ENCODE measurements around the gene MYL5.
"Not testable (repeated sequence)": the region's sequence is repeated elsewhere in the genome, so short reads cannot be mapped to it uniquely, and the experiment has no call there.

MYL5 gene

DNA sequence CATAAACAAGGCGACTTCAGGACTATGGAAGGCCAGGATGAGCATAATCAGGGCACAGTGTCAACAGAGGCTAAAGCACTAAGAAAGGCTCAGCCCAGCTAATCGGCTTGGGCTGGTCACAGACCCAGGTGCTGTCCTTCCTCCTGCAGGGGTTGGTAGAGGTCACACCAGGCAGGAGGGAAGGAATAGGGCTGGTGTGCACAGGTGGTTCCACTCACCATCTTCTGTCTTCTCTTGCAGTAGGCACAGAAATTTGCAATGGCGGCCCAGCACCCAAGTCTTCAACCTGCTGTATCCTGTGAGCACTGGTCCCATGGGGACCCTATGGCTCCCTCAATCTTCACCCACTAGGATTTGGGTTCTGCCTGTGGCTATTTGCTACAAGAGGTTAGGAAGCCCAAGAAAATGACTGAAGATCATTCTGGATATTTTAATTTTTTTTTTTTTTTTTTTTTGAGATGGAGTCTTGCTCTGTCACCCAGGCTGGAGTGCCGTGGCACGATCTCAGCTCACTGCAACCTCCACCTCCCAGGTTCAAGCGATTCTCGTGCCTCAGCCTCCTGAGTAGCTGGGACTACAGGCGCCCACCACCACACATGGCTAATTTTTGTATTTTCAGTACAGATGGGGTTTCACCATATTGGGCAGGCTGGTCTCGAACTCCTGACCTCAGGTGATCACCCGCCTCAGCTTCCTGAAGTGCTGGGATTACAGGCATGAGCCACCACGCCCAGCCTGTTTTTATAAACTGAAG, 4.4 kb upstream of the MYL5 start:
- H3K4me3 ChIP-seq (ENCODE audit: control insufficient read depth in 1 of 7, extremely low read depth in 1 of 7, insufficient read depth in 4 of 7, low read depth in 2 of 7, low read length in 6 of 7); H3K27me3 ChIP-seq (replicated peaks in 2 of 5; ENCODE audit: control insufficient read depth in 4 of 5, insufficient read depth in 5 of 5, low read length in 4 of 5); H3K9me3 ChIP-seq (ENCODE audit: control extremely low read depth in 1 of 5, control insufficient read depth in 4 of 5, insufficient read depth in 2 of 5, low read depth in 1 of 5, low read length in 4 of 5); POLR2A ChIA-PET; DNase-seq; CTCF ChIA-PET; H3K27ac ChIP-seq (ENCODE audit: insufficient read depth in 1 of 2, low read depth in 1 of 2, low read length in 2 of 2, poor library complexity in 1 of 2, severe bottlenecking in 2 of 2): not testable (repeated sequence)
- 97% methylated on average over 9 of the region's 11 CpGs for WGBS (ENCODE audit: insufficient coverage)
- H3K36me3 ChIP-seq (ENCODE audit: control insufficient read depth in 4 of 4, insufficient read depth in 4 of 4, low read length in 3 of 4), result peaks cover 4 to 26% (median 16%) of the 10 kb centered on the region in 4 experiments
- peaks cover 0 to 20% (median 12%) of the 10 kb centered on the region in 4 experiments for H3K4me1 ChIP-seq (ENCODE audit: control extremely low read depth in 1 of 4, control insufficient read depth in 4 of 4, insufficient read depth in 4 of 4, low read length in 3 of 4)

DNA sequence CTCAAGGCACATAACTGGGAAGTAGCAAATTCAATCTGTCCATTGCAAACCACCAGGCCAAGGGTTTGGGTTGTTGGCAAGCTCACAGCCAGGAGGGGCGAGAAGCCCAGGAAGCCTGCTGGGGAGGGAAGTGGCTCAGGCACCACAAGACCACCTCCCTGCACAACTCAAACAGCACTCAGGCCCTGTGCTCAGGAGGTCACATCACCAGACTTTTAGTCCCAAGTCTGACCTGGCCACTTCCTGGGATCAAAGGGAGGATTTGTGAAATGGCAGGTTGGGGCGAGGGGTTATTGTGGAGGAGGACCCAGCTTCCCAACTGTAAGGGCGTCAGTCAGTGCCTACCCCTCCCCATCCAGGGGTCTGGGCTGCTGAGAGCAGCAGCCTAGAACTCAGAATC, 2.6 kb upstream of the MYL5 start:
- Histone ChIP-seq H3K9me3 (ENCODE audit: control extremely low read depth in 1 of 5, control insufficient read depth in 4 of 5, insufficient read depth in 2 of 5, low read depth in 1 of 5, low read length in 4 of 5) (no peaks in the 10 kb centered on the region), H3K27me3 (replicated peaks in 2 of 5; ENCODE audit: control insufficient read depth in 4 of 5, insufficient read depth in 5 of 5, low read length in 4 of 5) (no peaks in the 10 kb centered on the region), H3K36me3 (ENCODE audit: control insufficient read depth in 4 of 4, insufficient read depth in 4 of 4, low read length in 3 of 4) (peaks cover 4 to 26% (median 16%) of the 10 kb centered on the region in 4 experiments), H3K27ac (ENCODE audit: insufficient read depth in 1 of 2, low read depth in 1 of 2, low read length in 2 of 2, poor library complexity in 1 of 2, severe bottlenecking in 2 of 2) (no peak overlapping the region), H3K4me1 (ENCODE audit: control extremely low read depth in 1 of 4, control insufficient read depth in 4 of 4, insufficient read depth in 4 of 4, low read length in 3 of 4) (peaks cover 0 to 32% (median 19%) of the 10 kb centered on the region in 4 experiments), H3K4me3 (ENCODE audit: control insufficient read depth in 1 of 7, extremely low read depth in 1 of 7, insufficient read depth in 4 of 7, low read depth in 2 of 7, low read length in 6 of 7) (no peak overlapping the region)
- 100% methylated on average over 1 of the region's 3 CpGs for WGBS (ENCODE audit: insufficient coverage)
- no peak for DNase-seq
- CTCF ChIA-PET, result interaction anchor here (0.7 to 2.2 kb wide), 3 partner anchors 9 to 70 kb away, joined by 3 to 5 read pairs (median 3); no protein-coding TSS in a partner anchor
- POLR2A ChIA-PET, result no interaction called here

DNA sequence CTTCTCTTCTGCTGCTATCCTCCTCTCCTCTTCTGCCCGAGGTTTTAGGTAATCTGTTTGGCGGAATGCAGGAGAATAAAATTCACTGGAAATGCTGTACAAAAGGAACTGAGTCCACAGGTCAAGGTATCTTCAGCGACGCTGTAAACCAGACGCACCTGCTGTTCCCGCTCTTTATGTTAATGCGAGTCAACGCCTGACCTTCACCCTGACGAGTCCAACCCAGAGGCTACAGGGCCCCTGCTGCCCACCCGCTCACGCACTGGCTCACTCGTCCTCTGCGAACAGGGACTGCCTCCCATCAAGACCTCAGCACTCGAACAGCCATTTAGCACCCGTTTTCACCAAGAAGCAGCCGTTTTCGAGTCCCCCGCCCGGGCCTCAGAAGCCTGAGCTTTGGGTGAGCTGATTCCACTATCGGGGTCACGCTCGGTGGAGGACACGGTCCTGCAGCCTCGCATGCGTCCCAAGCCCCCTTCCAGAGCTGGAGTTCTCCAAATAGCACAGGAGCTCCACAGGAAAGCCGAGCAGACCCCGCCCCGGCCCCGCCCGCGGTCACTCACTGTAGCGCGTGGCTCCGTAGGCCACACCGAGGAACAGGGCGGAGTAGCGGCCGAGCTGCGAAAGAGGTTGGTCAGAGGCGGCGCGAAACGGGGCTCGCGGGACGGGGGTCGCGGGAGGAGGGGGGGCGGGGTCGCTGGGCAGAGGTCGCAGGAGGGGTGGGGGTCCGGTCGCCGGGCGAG, 822 bp upstream of the MYL5 start:
- peak overlapping the region; percentile 53 to 93 (median 70) for H3K4me3 ChIP-seq (ENCODE audit: control insufficient read depth in 1 of 7, extremely low read depth in 1 of 7, insufficient read depth in 4 of 7, low read depth in 2 of 7, low read length in 6 of 7)
- H3K4me1 ChIP-seq (ENCODE audit: control extremely low read depth in 1 of 4, control insufficient read depth in 4 of 4, insufficient read depth in 4 of 4, low read length in 3 of 4), result peaks cover 0 to 32% (median 19%) of the 10 kb centered on the region in 4 experiments
- H3K9me3 ChIP-seq (ENCODE audit: control extremely low read depth in 1 of 5, control insufficient read depth in 4 of 5, insufficient read depth in 2 of 5, low read depth in 1 of 5, low read length in 4 of 5), result no peaks in the 10 kb centered on the region
- CTCF ChIA-PET, result interaction anchor here (0.9 to 2.6 kb wide), 7 partner anchors 8 to 430 kb away, joined by 3 to 8 read pairs (median 4); no protein-coding TSS in a partner anchor
- WGBS (ENCODE audit: insufficient coverage), result 12% methylated on average over 49 of the region's 55 CpGs
- H3K36me3 ChIP-seq (ENCODE audit: control insufficient read depth in 4 of 4, insufficient read depth in 4 of 4, low read length in 3 of 4), result peaks cover 4 to 26% (median 16%) of the 10 kb centered on the region in 4 experiments
- H3K27ac ChIP-seq (ENCODE audit: insufficient read depth in 1 of 2, low read depth in 1 of 2, low read length in 2 of 2, poor library complexity in 1 of 2, severe bottlenecking in 2 of 2), result peak overlapping the region in 1 of 2 experiments; percentile 73
- POLR2A ChIA-PET, result interaction anchor here (0.6 kb wide), 1 partner anchor 18 kb away, joined by 4 read pairs; no protein-coding TSS in a partner anchor
- DNase-seq, result no peak
- no peaks in the 10 kb centered on the region for H3K27me3 ChIP-seq (replicated peaks in 2 of 5; ENCODE audit: control insufficient read depth in 4 of 5, insufficient read depth in 5 of 5, low read length in 4 of 5)

DNA sequence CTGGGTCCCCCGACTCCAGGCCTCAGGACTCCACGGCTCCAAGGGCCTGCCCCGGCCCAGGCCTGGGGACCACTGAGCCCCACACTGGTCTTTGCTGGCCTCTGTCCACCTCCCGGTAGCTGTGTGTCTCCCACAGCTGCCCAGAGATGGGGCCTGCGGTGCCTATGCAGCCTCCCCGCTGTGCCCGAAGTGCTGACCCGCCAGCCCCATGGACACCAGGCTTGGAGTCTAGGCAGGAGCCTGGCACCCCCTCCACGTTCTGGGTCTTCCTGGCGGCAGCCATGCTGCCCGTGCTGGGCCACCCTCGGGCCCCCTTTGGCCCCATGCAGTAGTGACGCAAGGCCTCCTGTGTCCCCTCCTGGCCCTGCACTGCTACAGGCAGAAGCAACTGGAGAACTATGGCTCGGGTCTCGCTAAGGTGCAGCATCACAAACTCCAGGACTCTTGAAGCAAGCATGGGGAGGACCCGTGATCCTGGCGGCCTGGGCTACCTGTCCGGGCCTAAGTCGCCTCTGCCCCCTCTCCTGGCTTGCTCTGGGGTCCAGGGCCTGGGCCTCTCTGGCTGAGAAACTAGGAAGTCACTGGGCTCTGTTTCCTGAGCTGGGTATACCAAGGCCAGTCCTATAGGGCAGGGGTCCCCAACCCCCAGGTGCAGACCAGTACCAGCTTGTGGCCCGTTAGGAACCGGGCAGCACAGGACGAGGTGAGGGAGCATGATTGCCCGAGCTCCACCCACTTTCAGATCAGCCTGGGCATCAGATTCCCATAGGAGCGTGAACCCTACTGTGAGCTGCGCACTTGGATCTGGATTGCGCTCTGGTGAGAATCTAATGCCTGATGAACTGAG, 917 bp downstream of the MYL5 start:
- peak in 2 of 3 donors; percentile 54 to 68 for DNase-seq
- peaks cover 0 to 32% (median 21%) of the 10 kb centered on the region in 4 experiments for H3K4me1 ChIP-seq (ENCODE audit: control extremely low read depth in 1 of 4, control insufficient read depth in 4 of 4, insufficient read depth in 4 of 4, low read length in 3 of 4)
- WGBS (ENCODE audit: insufficient coverage), result 68% methylated on average over 25 of the region's 26 CpGs
- H3K9me3 ChIP-seq (ENCODE audit: control extremely low read depth in 1 of 5, control insufficient read depth in 4 of 5, insufficient read depth in 2 of 5, low read depth in 1 of 5, low read length in 4 of 5), result no peaks in the 10 kb centered on the region
- CTCF ChIA-PET, result interaction anchor here (0.5 to 2.6 kb wide), 5 partner anchors 10 to 161 kb away, joined by 3 to 6 read pairs (median 3); no protein-coding TSS in a partner anchor
- H3K27me3 ChIP-seq (replicated peaks in 2 of 5; ENCODE audit: control insufficient read depth in 4 of 5, insufficient read depth in 5 of 5, low read length in 4 of 5), result no peaks in the 10 kb centered on the region
- peak overlapping the region; percentile 92 to 94 for H3K27ac ChIP-seq (ENCODE audit: insufficient read depth in 1 of 2, low read depth in 1 of 2, low read length in 2 of 2, poor library complexity in 1 of 2, severe bottlenecking in 2 of 2)
- peak overlapping the region; percentile 65 to 93 (median 84) for H3K4me3 ChIP-seq (ENCODE audit: control insufficient read depth in 1 of 7, extremely low read depth in 1 of 7, insufficient read depth in 4 of 7, low read depth in 2 of 7, low read length in 6 of 7)
- POLR2A ChIA-PET, result no interaction called here
- peaks cover 4 to 24% (median 16%) of the 10 kb centered on the region in 4 experiments for H3K36me3 ChIP-seq (ENCODE audit: control insufficient read depth in 4 of 4, insufficient read depth in 4 of 4, low read length in 3 of 4)

DNA sequence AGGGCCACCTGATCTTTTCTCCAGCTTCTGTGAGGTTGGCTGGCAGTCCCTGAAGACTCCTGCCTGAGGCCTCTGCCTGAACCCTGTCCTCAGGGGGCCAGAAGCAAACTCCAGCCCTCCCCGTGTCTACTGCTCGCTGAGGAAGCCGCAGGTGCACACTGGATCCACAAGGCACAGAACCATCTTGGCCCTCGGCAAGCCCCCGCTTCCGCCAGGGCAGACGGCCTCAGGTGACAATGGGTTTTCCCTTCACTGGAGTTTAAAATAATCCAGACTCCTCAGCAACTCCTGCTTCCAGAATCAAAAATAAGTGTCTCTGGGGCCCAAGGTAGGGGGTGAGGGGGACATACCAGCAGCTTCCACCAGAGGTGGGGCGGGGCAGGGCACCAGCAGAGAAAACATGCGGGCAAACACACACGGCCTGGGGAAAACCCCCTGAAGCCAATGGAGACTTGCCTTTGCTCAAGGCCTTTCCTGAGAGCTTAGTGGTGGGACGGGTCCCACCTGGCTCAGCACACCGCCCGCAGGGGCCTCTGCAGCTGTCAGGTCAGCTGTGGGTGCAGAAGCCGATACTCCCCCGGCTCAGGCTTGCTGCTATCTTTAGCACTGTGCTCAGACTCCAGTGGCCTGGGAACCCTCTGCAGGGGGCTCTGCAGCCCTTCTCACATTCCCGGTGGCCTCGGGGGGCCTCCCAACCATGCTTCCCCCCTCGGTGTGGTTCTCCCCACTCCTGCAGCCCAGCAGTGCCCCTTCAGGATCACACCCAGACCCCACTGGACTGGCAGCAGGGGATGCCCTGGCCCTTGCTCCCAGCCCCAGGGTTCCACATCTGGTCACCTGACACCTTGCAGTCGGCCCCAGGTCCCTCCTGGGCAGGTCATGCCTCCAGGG, 1.9 kb downstream of the MYL5 start:
- DNase-seq, result peak in 1 of 3 donors; percentile 42
- H3K4me3 ChIP-seq (ENCODE audit: control insufficient read depth in 1 of 7, extremely low read depth in 1 of 7, insufficient read depth in 4 of 7, low read depth in 2 of 7, low read length in 6 of 7), result no peak overlapping the region
- H3K9me3 ChIP-seq (ENCODE audit: control extremely low read depth in 1 of 5, control insufficient read depth in 4 of 5, insufficient read depth in 2 of 5, low read depth in 1 of 5, low read length in 4 of 5), result no peaks in the 10 kb centered on the region
- H3K27me3 ChIP-seq (replicated peaks in 2 of 5; ENCODE audit: control insufficient read depth in 4 of 5, insufficient read depth in 5 of 5, low read length in 4 of 5), result no peaks in the 10 kb centered on the region
- 82% methylated on average over 11 of the region's 19 CpGs for WGBS (ENCODE audit: insufficient coverage)
- peaks cover 0 to 38% (median 30%) of the 10 kb centered on the region in 4 experiments for H3K4me1 ChIP-seq (ENCODE audit: control extremely low read depth in 1 of 4, control insufficient read depth in 4 of 4, insufficient read depth in 4 of 4, low read length in 3 of 4)
- H3K36me3 ChIP-seq (ENCODE audit: control insufficient read depth in 4 of 4, insufficient read depth in 4 of 4, low read length in 3 of 4), result peaks cover 4 to 15% (median 12%) of the 10 kb centered on the region in 4 experiments
- CTCF ChIA-PET, result interaction anchor here (0.5 to 2.6 kb wide), 2 partner anchors 11 to 162 kb away, joined by 3 to 6 read pairs; no protein-coding TSS in a partner anchor
- no peak overlapping the region for H3K27ac ChIP-seq (ENCODE audit: insufficient read depth in 1 of 2, low read depth in 1 of 2, low read length in 2 of 2, poor library complexity in 1 of 2, severe bottlenecking in 2 of 2)
- POLR2A ChIA-PET, result no interaction called here

DNA sequence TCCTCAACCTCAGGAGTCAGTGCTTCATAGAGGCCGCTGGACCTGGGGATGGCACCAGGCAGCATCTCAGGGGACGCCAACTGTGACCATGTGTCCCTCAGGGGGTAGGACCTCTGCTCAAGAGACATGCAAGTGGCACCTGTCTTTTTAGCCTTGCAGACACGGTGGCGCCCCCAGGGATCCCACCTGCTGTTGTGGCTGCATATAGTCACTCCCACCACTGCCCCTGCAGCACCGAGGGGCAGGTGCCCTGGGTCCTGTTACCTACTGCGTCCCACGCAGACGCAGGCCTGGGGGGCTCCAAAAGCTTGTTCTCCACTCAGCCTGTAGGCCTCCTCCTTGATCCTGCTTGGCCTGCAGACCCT, 2.5 kb downstream of the MYL5 start:
- no peaks in the 10 kb centered on the region for H3K27me3 ChIP-seq (replicated peaks in 2 of 5; ENCODE audit: control insufficient read depth in 4 of 5, insufficient read depth in 5 of 5, low read length in 4 of 5)
- H3K9me3 ChIP-seq (ENCODE audit: control extremely low read depth in 1 of 5, control insufficient read depth in 4 of 5, insufficient read depth in 2 of 5, low read depth in 1 of 5, low read length in 4 of 5), result no peaks in the 10 kb centered on the region
- POLR2A ChIA-PET, result no interaction called here
- peaks cover 0 to 8% (median 7%) of the 10 kb centered on the region in 4 experiments for H3K36me3 ChIP-seq (ENCODE audit: control insufficient read depth in 4 of 4, insufficient read depth in 4 of 4, low read length in 3 of 4)
- WGBS (ENCODE audit: insufficient coverage), result 90% methylated on average over 8 of the region's 8 CpGs
- H3K4me3 ChIP-seq (ENCODE audit: control insufficient read depth in 1 of 7, extremely low read depth in 1 of 7, insufficient read depth in 4 of 7, low read depth in 2 of 7, low read length in 6 of 7), result no peak overlapping the region
- DNase-seq, result no peak
- peaks cover 0 to 38% (median 31%) of the 10 kb centered on the region in 4 experiments for H3K4me1 ChIP-seq (ENCODE audit: control extremely low read depth in 1 of 4, control insufficient read depth in 4 of 4, insufficient read depth in 4 of 4, low read length in 3 of 4)
- CTCF ChIA-PET, result no interaction called here
- H3K27ac ChIP-seq (ENCODE audit: insufficient read depth in 1 of 2, low read depth in 1 of 2, low read length in 2 of 2, poor library complexity in 1 of 2, severe bottlenecking in 2 of 2), result no peak overlapping the region
